T-helper 1 cell treated with Interleukin-12 subunit alpha and Interleukin-12 subunit beta and Interleukin-4 antibody, amounts not matched to agents 30 μg/mL and 1 μg/mL, for 36 hours (primary cell): ENCODE data around the gene GPC6.
"Not testable (repeated sequence)": the region's sequence is repeated elsewhere in the genome, so short reads cannot be mapped to it uniquely, and the experiment has no call there.

ENCODE experiments used
- H3K27ac Mint-ChIP-seq: one replicate; pipeline ENCODE4 v1.8.0; 2021; ENCODE audit warnings: mild to moderate bottlenecking, mixed read lengths
- H3K27me3 Mint-ChIP-seq: one replicate; pipeline ENCODE4 v1.8.0; 2021; ENCODE audit warnings: low read depth, mixed read lengths
- H3K36me3 Mint-ChIP-seq: one replicate; pipeline ENCODE4 v1.8.0; 2021; ENCODE audit warnings: low read depth, mixed read lengths
- H3K4me1 Mint-ChIP-seq: one replicate; pipeline ENCODE4 v1.8.0; 2021; ENCODE audit warnings: low read depth, mixed read lengths
- H3K4me3 Mint-ChIP-seq: one replicate; pipeline ENCODE4 v1.8.0; 2021; ENCODE audit warnings: mild to moderate bottlenecking, moderate library complexity, mixed read lengths
- H3K9me3 Mint-ChIP-seq: one replicate; pipeline ENCODE4 v1.8.0; 2021; ENCODE audit warnings: mixed read lengths

GPC6 gene

GRCh38 chr13:93307651-93308050, 81.0 kb downstream of the GPC6 start:
- H3K27me3 Mint-ChIP-seq, result no peaks in the 10 kb centered on the region
- no peak overlapping the region for H3K27ac Mint-ChIP-seq
- no peaks in the 10 kb centered on the region for H3K9me3 Mint-ChIP-seq
- H3K4me1 Mint-ChIP-seq, result no peaks in the 10 kb centered on the region
- H3K36me3 Mint-ChIP-seq, result no peaks in the 10 kb centered on the region
- H3K4me3 Mint-ChIP-seq, result no peak overlapping the region

DNA sequence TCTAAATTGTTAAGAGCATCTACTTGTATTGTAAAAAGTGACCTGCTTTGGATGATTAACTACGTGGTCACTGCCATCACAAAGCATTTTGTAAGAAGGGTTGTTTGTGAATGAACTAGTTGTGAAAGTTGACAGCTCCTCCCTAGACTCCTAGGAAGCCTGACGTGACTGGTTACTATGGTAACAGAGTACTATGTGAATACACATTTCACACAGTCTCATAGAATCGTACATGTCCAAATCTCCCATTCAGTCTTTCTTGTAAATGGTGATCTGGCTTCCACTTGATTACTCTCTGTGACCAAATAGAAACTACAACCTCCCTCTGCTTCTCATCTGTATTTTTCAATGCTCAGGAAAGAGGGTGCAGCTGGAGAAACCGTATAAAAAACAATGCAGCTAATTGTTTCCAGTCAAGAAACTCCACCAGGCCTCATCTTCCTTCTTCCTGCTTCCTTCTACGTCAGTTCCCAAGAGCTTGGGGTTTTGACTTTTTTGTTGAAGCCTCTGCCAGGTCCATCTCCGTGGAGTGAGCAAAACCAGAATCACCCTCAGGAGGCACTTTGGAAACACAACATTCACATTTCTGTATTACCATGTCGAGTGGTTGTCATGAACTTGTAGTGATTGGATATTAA, 83.4 kb downstream of the GPC6 start:
- Mint-ChIP-seq H3K36me3 (no peaks in the 10 kb centered on the region), H3K27ac (no peak overlapping the region), H3K4me1 (no peaks in the 10 kb centered on the region), H3K9me3 (no peaks in the 10 kb centered on the region), H3K4me3 (no peak overlapping the region), H3K27me3 (no peaks in the 10 kb centered on the region)

DNA sequence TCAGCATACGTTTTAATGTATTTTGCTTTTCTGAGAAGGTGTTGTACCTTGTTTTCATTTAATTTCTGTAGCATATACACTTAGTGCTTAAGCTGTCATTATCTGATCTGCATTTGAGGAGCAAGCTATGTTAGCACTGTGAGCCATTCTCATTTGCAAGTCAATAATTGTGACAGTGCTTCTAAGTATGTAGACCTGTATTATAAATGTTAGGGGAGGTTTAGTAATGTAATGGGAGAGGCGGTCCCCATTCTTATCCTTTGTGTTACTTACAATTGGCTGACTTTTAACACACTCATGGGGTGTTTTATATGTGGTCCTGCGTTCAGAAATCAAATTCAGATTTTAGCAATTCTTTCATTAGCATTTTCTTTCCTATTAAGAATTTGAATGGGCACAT, 90.2 kb downstream of the GPC6 start:
- no peak overlapping the region for H3K4me3 Mint-ChIP-seq
- no peak overlapping the region for H3K27ac Mint-ChIP-seq
- no peaks in the 10 kb centered on the region for H3K36me3 Mint-ChIP-seq

GRCh38 chr13:93318534-93319254, 92.1 kb downstream of the GPC6 start:
- Mint-ChIP-seq H3K36me3 (no peaks in the 10 kb centered on the region), H3K4me3 (no peak overlapping the region), H3K27me3 (no peaks in the 10 kb centered on the region), H3K27ac (no peak overlapping the region), H3K9me3 (no peaks in the 10 kb centered on the region), H3K4me1 (no peaks in the 10 kb centered on the region)

More for the DNA sequence above, 90.2 kb downstream of the GPC6 start:
- H3K4me1 Mint-ChIP-seq, result no peaks in the 10 kb centered on the region
- no peaks in the 10 kb centered on the region for H3K9me3 Mint-ChIP-seq
- H3K27me3 Mint-ChIP-seq, result no peaks in the 10 kb centered on the region

DNA sequence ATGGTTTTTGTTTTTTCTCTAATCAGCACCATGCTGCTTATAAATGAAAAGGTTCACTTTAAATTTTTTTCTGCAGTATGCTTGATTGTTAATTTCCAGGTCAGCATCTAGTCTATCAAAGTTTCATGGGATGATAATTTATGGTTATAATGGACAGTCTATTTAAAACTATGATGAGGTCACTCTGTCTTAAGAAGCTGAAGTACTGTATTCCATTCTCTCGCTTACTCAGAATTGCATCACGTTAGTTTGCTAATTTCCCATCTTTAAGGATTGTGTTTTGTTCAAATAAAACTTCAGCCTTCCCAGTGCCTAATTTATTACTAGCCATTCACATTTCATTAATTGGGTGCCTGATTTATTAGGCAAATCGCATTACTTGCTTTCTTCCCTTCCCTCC, 94.3 kb downstream of the GPC6 start:
- H3K9me3 Mint-ChIP-seq, result no peaks in the 10 kb centered on the region
- no peaks in the 10 kb centered on the region for H3K36me3 Mint-ChIP-seq
- no peak overlapping the region for H3K27ac Mint-ChIP-seq
- H3K4me3 Mint-ChIP-seq, result no peak overlapping the region
- H3K27me3 Mint-ChIP-seq, result no peaks in the 10 kb centered on the region
- H3K4me1 Mint-ChIP-seq, result no peaks in the 10 kb centered on the region

GRCh38 chr13:93323880-93324279, 97.3 kb downstream of the GPC6 start:
- H3K9me3 Mint-ChIP-seq, H3K4me3 Mint-ChIP-seq, H3K4me1 Mint-ChIP-seq, H3K27me3 Mint-ChIP-seq, H3K27ac Mint-ChIP-seq, H3K36me3 Mint-ChIP-seq: not testable (repeated sequence)

- H3K4me1 Mint-ChIP-seq, result no peaks in the 10 kb centered on the region
- H3K36me3 Mint-ChIP-seq, result no peaks in the 10 kb centered on the region
- H3K9me3 Mint-ChIP-seq, result no peaks in the 10 kb centered on the region
- no peak overlapping the region for H3K27ac Mint-ChIP-seq
- no peaks in the 10 kb centered on the region for H3K27me3 Mint-ChIP-seq
- no peak overlapping the region for H3K4me3 Mint-ChIP-seq
Observed at GRCh38 chr13:93325303-93326233, 99.0 kb downstream of the GPC6 start.

DNA sequence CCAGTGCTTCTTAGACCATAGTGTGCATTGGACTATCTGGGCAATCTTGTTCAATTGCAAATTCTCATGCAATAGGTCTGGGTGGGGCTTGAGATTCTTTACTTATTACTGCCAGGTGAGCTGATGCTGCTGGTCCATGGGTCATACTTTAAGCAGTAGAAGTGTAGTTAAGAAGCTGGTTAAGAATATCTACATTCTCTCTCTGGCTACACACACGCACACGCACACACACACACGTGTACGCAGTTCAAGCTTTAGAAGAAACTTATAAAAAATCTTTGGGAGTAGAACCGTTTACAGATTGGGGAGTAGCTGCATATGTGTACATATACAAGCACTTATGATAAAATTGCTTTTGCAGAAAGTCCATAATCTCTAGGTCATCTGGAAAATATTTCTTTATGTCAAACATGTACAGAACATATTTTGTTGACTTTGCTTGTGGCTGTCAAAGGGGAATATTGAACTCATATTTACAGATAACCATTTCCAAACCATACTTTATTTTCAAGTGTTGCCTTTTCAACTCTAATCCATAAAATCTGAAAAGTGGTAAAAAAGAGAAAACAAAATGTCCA, 99.7 kb downstream of the GPC6 start:
- H3K27me3 Mint-ChIP-seq, result no peaks in the 10 kb centered on the region
- no peaks in the 10 kb centered on the region for H3K9me3 Mint-ChIP-seq
- H3K4me1 Mint-ChIP-seq, result no peaks in the 10 kb centered on the region
- no peaks in the 10 kb centered on the region for H3K36me3 Mint-ChIP-seq
- H3K27ac Mint-ChIP-seq, result no peak overlapping the region
- no peak overlapping the region for H3K4me3 Mint-ChIP-seq

DNA sequence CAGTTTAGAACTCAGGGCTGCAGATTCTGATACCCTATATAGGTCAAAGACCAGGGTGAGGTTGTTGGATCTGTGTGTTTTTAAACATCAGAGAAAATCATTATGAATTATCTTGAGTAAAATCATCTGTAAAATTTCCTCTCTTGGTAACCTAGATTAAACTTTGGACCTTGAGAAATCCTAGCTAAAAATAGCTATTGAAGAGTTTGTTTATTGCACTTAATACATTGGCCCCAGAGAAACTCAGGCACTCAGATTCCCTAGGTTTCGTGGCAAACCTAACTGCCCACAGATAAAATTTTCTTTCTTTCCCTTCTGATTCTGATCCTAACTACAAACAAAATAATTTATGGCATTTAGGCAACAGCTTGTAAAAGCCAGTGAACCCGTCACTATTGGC, 102.3 kb downstream of the GPC6 start:
- no peaks in the 10 kb centered on the region for H3K9me3 Mint-ChIP-seq
- H3K36me3 Mint-ChIP-seq, result no peaks in the 10 kb centered on the region
- no peak overlapping the region for H3K4me3 Mint-ChIP-seq
- no peaks in the 10 kb centered on the region for H3K4me1 Mint-ChIP-seq
- H3K27me3 Mint-ChIP-seq, result no peaks in the 10 kb centered on the region
- H3K27ac Mint-ChIP-seq, result no peak overlapping the region

DNA sequence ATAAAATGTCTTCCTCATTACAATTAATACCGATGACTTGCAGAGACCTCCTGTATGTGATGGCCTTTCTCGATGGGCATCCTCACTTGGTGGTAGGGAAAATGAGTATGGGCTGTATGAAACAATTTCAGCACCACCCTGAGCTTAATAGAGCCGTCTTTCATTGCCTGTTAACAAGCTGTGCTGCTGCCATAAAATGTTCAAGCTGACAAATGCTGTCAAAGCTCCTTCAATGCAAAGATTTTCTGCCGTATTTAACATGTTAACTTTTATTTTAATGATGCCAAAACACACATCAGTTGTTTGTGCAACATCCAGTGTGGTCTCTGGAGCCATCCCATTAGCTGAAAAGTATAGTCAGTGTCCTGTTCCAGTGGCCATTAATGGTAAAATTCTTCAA, 110.1 kb downstream of the GPC6 start:
- no peak overlapping the region for H3K27ac Mint-ChIP-seq
- H3K27me3 Mint-ChIP-seq, result no peaks in the 10 kb centered on the region
- H3K4me3 Mint-ChIP-seq, result no peak overlapping the region
- no peaks in the 10 kb centered on the region for H3K36me3 Mint-ChIP-seq
- no peaks in the 10 kb centered on the region for H3K4me1 Mint-ChIP-seq
- H3K9me3 Mint-ChIP-seq, result peaks cover 4% of the 10 kb centered on the region

GRCh38 chr13:93338030-93338429, 111.4 kb downstream of the GPC6 start:
- Mint-ChIP-seq H3K4me1 (no peaks in the 10 kb centered on the region), H3K4me3 (no peak overlapping the region), H3K27me3 (no peaks in the 10 kb centered on the region), H3K9me3 (peaks cover 9% of the 10 kb centered on the region), H3K27ac (no peak overlapping the region), H3K36me3 (no peaks in the 10 kb centered on the region)

GRCh38 chr13:93338906-93339305, 112.3 kb downstream of the GPC6 start:
- H3K27ac Mint-ChIP-seq, result no peak overlapping the region
- peaks cover 14% of the 10 kb centered on the region for H3K9me3 Mint-ChIP-seq
- H3K27me3 Mint-ChIP-seq, result no peaks in the 10 kb centered on the region
- H3K4me3 Mint-ChIP-seq, result no peak overlapping the region
- H3K36me3 Mint-ChIP-seq, result no peaks in the 10 kb centered on the region
- no peaks in the 10 kb centered on the region for H3K4me1 Mint-ChIP-seq

GRCh38 chr13:93339550-93339949, 112.9 kb downstream of the GPC6 start:
- no peaks in the 10 kb centered on the region for H3K36me3 Mint-ChIP-seq
- no peaks in the 10 kb centered on the region for H3K4me1 Mint-ChIP-seq
- no peak overlapping the region for H3K27ac Mint-ChIP-seq
- peaks cover 14% of the 10 kb centered on the region for H3K9me3 Mint-ChIP-seq
- no peak overlapping the region for H3K4me3 Mint-ChIP-seq
- no peaks in the 10 kb centered on the region for H3K27me3 Mint-ChIP-seq

GRCh38 chr13:93341517-93341916, 114.9 kb downstream of the GPC6 start:
- H3K36me3 Mint-ChIP-seq, result no peaks in the 10 kb centered on the region
- H3K9me3 Mint-ChIP-seq, result peaks cover 14% of the 10 kb centered on the region
- no peaks in the 10 kb centered on the region for H3K4me1 Mint-ChIP-seq
- no peaks in the 10 kb centered on the region for H3K27me3 Mint-ChIP-seq
- no peak overlapping the region for H3K4me3 Mint-ChIP-seq
- H3K27ac Mint-ChIP-seq, result no peak overlapping the region
